Activated CD4-positive, alpha-beta T cell treated with anti-CD3 and anti-CD28 coated beads, Interleukin-2, amount 50 U/mL, for 1 hour (primary cell): Measurements from ENCODE around the gene LPAR2.
"Not testable (repeated sequence)": the region's sequence is repeated elsewhere in the genome, so short reads cannot be mapped to it uniquely, and the experiment has no call there.

Experiments used
- DNase-seq: peaks from one replicate; pipeline ENCODE4 v3.0.0-alpha.2; 2020

LPAR2 gene

GRCh38 chr19:19628501-19629134 lies 598 bp upstream of the LPAR2 start:
- peak; percentile 41 for DNase-seq

DNA sequence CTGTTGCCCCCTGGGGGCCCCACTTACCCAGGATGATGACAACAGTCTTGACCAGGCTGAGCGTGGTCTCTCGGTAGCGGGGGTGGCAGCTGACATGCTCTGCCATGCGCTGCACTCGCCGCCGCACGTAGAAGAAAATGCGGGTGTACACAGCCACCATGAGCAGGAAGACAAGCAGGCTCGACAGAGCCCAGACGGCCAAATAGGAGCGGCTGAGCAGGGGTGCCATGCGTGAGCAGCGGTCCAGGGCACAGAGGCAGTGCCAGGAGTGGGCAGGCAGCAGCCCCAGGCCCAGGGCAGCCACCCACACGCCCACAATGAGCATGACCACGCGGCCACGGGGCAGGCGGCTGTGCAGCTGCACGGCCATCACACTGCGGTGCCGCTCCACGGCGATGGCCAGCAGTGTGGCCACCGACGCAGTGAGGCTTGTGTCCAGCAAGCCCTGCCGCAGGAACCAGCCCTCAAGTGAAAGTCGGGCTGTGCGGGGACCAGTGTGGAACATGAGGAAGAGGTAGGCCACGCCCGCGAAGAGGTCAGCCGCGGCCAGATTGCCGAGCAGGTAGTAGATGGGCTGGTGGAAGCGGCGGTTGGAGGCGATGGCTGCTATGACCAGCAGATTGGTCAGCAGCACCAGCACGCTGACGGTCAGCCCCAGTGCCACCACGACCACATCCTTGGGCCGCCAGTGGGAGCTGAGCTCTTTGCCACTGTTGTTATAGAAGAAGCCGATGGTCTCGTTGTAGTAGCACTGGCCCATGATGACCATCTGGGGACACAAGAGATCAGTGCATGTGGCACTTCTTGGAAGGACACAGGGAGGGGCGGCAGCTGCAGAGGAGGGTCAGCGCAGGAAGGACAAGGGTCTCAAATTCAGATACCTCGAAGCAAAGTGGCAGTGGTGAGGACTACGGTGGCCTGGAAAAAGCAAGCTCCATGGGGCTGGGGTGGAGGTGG lies 1.2 kb downstream of the LPAR2 start:
- no peak for DNase-seq

GRCh38 chr19:19624032-19624570 lies 3.9 kb downstream of the LPAR2 start:
- no peak for DNase-seq

GRCh38 chr19:19623383-19623782 lies 4.6 kb downstream of the LPAR2 start:
- no peak for DNase-seq

DNA sequence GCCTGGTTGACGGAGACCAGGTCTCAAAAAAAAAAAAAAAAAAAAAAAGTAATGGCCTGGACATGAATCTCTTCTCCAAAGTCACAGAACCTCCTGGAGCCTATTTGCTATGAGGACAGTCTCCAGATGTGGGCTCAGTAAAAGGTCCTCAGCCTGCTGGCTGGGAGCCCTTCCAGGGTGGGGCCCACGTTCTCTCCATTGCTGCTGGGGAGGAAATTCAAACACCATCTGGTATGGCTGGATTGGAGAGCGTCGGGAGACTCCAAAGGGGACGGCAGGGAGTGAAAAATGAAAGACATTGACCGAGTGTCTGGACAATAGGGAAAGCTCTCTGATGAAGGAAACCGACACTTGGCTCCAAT lies 8.2 kb downstream of the LPAR2 start:
- DNase-seq: no peak

- DNase-seq: no peak
Measured at GRCh38 chr19:19619181-19619848, 8.7 kb downstream of the LPAR2 start.

DNA sequence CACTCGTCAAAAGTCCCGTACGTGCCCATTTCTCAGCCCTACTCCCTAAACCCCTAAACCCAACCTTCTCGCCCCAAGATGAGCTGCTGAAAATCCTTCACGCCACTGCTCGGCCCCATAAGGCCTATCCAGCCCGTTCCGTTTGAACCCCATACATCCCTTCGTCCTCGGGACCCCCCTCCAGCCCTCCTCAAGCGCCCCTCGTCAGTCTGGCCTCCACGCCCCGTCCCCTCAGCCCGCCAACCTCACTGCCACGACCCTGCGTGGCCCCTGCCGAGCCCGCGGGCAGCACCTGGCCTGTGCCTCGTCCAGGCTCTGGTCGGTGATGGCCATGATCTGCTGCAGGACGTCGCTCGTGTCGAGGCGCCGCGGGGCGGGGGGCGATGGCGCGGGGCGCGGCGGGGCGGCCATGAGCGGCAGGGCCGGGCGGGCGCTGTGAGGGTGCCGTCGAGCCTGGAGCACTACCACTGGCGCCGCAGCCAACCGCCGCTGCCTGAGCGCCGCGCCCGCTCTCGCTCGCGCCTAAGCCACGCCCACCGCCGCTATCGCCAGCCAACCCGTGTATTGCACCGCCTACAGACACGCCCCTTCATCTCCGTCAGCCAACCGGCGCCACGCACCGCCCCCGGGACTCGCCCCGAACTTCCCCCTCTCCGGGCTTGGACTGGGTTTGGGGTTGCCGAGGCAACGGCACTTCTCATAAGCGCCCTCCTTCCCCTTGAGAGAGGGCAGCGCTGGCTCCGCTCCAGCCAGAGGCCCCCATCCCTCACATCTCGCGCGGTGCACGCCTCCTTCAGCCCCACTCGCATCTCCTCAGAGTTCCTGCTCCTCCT lies 9.6 kb downstream of the LPAR2 start, which contains the start of gene PBX4:
TSS of gene PBX4 (minus strand) at position 469 of the 833 bp plus-strand sequence. CDS start at position 411, 58 bp downstream.
- peak; percentile 100 for DNase-seq

DNA sequence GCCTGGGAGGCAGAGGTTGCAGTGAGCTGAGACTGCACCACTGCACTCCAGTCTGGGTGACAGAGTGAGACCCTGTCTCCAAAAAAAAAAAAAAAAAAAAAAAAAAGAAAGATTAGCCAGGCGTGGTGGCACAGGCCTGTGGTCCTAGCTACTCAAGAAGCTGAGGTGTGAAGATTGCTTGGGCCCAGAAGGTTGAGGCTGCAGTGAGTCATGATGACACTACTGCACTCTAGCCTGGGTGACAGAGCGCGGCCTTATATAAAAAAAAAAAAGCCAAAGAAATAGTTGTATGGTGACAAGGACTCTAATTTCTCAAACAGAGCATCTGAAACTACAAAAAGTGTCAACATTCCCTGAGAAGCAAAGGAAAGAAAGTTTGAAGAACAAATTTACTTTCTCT lies 12.9 kb downstream of the LPAR2 start:
- DNase-seq: no peak

- no peak for DNase-seq
Measured at GRCh38 chr19:19613506-19613905, 14.5 kb downstream of the LPAR2 start.

- DNase-seq: no peak
Measured at GRCh38 chr19:19610376-19611202, 17.4 kb downstream of the LPAR2 start.

DNA sequence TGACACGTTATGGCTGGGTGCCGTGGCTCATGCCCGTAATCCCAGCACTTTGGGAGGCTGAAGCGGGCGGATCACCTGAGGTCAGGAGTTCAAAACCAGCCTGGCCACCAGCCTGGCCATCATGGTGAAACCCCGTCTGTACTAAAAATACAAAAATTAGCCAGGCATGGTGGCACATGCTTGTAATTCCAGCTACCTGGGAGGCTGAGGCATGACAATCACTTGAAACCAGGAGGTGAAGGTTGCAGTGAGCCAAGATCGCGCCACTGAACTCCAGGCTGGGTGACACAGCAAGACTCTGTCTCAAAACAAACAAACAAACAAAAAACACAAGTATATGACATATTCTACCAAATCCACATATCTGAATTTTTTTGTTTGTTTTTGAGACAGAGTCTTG lies 21.3 kb downstream of the LPAR2 start:
- not testable (repeated sequence) for DNase-seq

GRCh38 chr19:19606021-19606420 lies 22.0 kb downstream of the LPAR2 start:
- peak; percentile 55 for DNase-seq

DNA sequence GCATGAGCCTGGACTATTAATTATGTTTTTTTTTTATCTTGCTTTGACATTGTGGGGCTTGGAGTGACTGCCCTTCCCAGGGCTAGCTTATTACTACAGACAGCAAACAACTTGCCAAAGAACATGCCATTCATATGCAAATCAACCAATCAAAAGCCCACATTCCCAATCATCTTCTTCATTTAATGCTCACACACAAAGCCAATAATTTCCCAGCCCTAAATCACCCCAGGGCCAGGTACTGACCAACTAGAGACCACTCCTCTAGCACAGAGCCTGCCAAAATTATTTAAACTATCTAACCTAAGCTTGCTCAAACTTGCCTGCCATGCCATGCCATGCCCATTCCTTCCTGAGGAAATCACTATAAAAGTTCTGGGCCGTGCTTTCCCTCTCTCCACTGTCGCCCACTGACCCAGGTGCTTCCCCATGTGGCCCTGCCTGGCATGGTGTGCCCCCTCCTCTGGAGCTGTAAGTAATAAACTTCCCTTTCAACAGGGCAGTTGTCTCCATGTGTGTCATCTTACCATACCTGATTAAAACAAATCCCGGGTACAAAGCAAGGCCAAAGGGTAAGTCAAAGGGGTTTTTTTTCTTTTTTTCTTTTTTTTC lies 25.2 kb downstream of the LPAR2 start:
- DNase-seq: no peak

GRCh38 chr19:19602136-19602712 lies 25.8 kb downstream of the LPAR2 start:
- DNase-seq: peak; percentile 38

DNA sequence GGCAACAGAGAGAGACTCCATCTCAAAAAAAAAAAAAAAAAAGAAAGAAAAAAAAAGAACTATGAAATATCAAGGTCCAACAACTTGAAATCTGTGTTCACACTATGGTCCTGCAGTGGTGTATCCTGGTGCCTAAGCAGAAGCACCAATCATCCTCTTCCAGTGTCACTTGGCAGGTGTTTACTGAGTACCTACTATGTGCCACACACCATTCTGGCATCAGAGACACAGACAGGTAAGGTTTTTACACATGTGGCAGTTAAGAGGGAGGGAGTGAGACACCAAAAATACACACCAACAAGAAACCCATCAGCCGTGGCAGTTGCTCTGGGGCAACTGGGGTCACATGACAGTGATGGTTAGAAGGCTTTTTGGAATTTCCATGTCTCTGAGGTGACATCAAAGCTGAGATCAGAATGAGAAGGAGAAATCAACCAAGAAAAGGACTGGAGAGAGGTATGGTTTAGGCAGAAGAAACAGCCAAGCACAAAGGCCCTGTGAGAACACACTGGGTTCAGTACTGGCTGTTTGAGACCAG lies 27.2 kb downstream of the LPAR2 start:
- no peak for DNase-seq

DNA sequence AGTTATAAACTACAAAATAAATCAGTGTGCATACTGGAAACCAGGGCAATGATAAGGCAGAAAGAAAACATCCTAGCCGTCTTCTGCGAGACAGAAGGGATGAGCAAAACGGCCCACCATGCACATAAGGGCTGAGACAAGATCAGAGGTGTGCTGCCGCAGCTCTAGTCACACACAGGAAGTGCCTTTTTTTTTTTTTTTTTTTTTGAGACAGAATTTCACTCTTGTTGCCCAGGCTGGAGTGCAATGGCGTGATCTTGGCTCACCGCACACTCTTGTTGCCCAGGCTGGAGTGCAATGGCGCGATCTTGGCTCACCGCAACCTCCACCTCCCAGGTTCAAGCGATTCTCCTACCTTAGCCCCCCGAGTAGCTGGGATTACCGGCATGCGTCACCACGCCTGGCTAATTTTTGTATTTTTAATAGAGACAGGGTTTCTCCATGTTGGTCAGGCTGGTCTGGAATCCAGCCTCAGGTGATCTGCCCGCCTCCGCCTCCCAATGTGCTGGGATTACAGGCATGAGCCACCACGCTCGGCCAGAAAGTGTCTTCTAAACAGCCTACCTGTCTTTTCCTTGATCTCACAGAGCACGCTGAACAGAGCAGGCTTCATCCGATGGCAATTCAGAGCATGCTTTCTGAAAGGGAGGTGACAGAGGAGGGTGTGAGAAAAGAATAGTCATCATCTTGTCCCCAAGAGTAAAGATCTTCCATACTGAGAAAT lies 29.1 kb downstream of the LPAR2 start:
- peak; percentile 64 for DNase-seq

DNA sequence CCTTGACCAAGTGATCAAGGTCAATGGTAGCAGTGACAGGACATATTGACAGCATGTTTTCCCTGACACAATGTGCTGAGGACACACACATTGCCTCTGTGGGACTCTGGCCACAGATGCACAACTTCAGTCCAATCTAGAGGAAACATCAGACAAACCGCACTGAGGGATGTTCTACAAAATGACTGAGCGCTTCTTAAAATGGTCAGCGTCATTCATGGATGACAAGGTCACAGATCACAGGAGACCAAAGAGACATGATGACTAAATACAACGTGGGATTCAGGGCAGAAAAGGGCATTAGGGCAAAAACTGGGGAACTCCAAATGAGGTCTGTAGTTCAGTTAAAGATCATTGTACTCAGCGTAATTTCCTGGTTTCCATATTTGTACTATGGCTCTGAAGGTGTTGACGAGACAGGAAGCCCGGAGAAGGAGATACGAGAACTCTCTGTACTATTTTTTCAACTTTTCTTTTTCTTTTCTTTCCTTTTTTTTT lies 30.2 kb downstream of the LPAR2 start:
- DNase-seq: peak; percentile 41

DNA sequence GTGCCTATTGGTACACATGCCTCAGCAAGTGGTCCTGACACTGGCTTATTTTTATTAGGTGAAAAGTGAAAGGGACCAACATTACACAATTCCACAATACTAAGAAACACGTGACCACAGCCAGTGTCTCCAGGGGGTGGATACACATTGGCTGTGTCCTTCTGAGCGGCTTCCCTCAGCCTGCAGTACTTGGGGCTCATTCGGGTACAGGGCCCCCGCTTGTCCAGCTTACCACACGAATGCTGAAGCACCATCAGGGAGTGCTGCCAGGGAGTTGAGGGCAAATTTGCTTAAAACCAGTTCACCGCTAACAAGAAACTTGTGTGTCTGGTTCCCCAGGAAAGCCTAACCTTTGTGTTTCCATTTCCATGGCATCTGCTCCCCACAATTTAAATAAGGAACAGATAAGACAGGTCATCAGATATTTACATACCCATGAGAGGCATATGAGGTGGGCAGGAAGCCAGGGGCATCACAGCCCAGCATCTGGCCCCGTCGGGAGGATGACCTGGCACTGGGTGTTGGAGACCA lies 32.8 kb downstream of the LPAR2 start:
- no peak for DNase-seq

GRCh38 chr19:19594381-19594780 lies 33.6 kb downstream of the LPAR2 start:
- DNase-seq: no peak
